IMR-90 (cell line): Measurements from ENCODE around the gene MACO1. TPM values are rescaled to one million over a fixed set of nuclear protein-coding genes. Genes with fewer than 3 reads are reported as not detected.
A peak's percentile ranks its signal among the peaks of the same experiment; 100 is the strongest.

ENCODE experiments used
- ATAC-seq: fragments of 200-7000 bp; cut with Tn5 transposase; 2 replicates; pipeline ENCODE4 v1.9.1; 2020; ENCODE audit warnings: low read depth, mild to moderate bottlenecking, moderate library complexity
- BruUV-seq: library from RNA; stranded (reverse); fragments of 400-500 nt; replicated peaks from 2 replicates; lab custom pipeline; 2021; lab: Mats Ljungman, UMichigan
- CTCF ChIA-PET: fragments of 300-600 bp; formaldehyde crosslinking; extraction: SDS; loops from one replicate; lab custom pipeline; 2021; ENCODE audit warnings: antibody characterized with exemption; lab: Yijun Ruan, JAX
- POLR2A ChIA-PET: fragments of 300-600 bp; sonication (Branson Sonifier 250); formaldehyde crosslinking; loops from one replicate; lab custom pipeline; 2022; ENCODE audit warnings: antibody characterized with exemption; ENCODE audit not compliant: unreplicated experiment; lab: Charles Lee
- DNase-seq: peaks from one replicate; pipeline ENCODE4 v3.0.0; 2013
- H2AFZ ChIP-seq: replicated peaks from 2 replicates; pipeline ENCODE3; 2013; ENCODE audit warnings: low read length, mild to moderate bottlenecking; ENCODE audit not compliant: poor library complexity
- H2AK5ac ChIP-seq: 2 replicates; pipeline ENCODE4 v1.6.1; 2013; ENCODE audit warnings: low read depth, low read length, inconsistent platforms
- H2AK9ac ChIP-seq: replicated peaks from 2 replicates; pipeline ENCODE3; 2013; ENCODE audit warnings: mild to moderate bottlenecking, low read depth, low read length, moderate library complexity; ENCODE audit not compliant: poor library complexity
- H2BK120ac ChIP-seq: 2 replicates; pipeline ENCODE4 v1.6.1; 2013; ENCODE audit warnings: low read depth, low read length, inconsistent platforms
- H2BK15ac ChIP-seq: 3 replicates; pipeline ENCODE4 v1.6.1; 2013; ENCODE audit warnings: low read depth, low read length, inconsistent platforms
- H2BK20ac ChIP-seq: 2 replicates; pipeline ENCODE4 v1.6.1; 2013; ENCODE audit warnings: low read depth, mild to moderate bottlenecking, inconsistent platforms, low read length, moderate library complexity
- H2BK5ac ChIP-seq: 2 replicates; pipeline ENCODE4 v1.6.1; 2013; ENCODE audit warnings: mild to moderate bottlenecking, low read depth, low read length, inconsistent platforms; ENCODE audit not compliant: poor library complexity, severe bottlenecking
- H3K14ac ChIP-seq: replicated peaks from 2 replicates; pipeline ENCODE4 v1.6.1; 2013; ENCODE audit warnings: low read depth, low read length, inconsistent platforms
- H3K18ac ChIP-seq: 2 replicates; pipeline ENCODE4 v1.6.1; 2013; ENCODE audit warnings: low read depth, low read length, control low read depth
- H3K23ac ChIP-seq: 2 replicates; pipeline ENCODE4 v1.6.1; 2013; ENCODE audit warnings: low read depth, low read length, inconsistent platforms
- H3K27ac ChIP-seq: 2 replicates; pipeline ENCODE4 v1.5.1; 2013; ENCODE audit warnings: mild to moderate bottlenecking, control low read depth, low read length; ENCODE audit not compliant: insufficient read depth
- H3K27me3 ChIP-seq: 2 replicates; pipeline ENCODE4 v1.6.1; 2013; ENCODE audit warnings: low read length; ENCODE audit not compliant: control insufficient read depth, insufficient read depth
- H3K36me3 ChIP-seq: 2 replicates; pipeline ENCODE4 v1.6.1; 2013; ENCODE audit warnings: low read length, mixed read lengths; ENCODE audit not compliant: control insufficient read depth, insufficient read depth
- H3K4ac ChIP-seq: 2 replicates; pipeline ENCODE4 v1.6.1; 2013; ENCODE audit warnings: low read depth, low read length, inconsistent platforms
- H3K4me1 ChIP-seq: 2 replicates; pipeline ENCODE4 v1.6.1; 2013; ENCODE audit warnings: low read length, mixed read lengths; ENCODE audit not compliant: control insufficient read depth, insufficient read depth
- H3K4me2 ChIP-seq: 2 replicates; pipeline ENCODE4 v1.6.1; 2013; ENCODE audit warnings: low read depth, mild to moderate bottlenecking, control low read depth, low read length, moderate library complexity
- H3K4me3 ChIP-seq: 2 replicates; pipeline ENCODE4 v1.5.1; 2013; ENCODE audit warnings: low read depth, mild to moderate bottlenecking, control low read depth, low read length, moderate library complexity; ENCODE audit not compliant: insufficient read depth
- H3K56ac ChIP-seq: 2 replicates; pipeline ENCODE4 v1.6.1; 2013; ENCODE audit warnings: low read length, inconsistent platforms; ENCODE audit not compliant: insufficient read depth; ENCODE audit errors: extremely low read depth
- H3K79me1 ChIP-seq, 2 experiments: 2 replicates each; pipeline ENCODE4 v1.6.1; 2013; ENCODE audit warnings: low read length in 2 of 2, inconsistent platforms in 1 of 2, low read depth in 1 of 2
- H3K9ac ChIP-seq: 2 replicates; pipeline ENCODE4 v1.6.1; 2013; ENCODE audit warnings: low read depth, low read length, control low read depth
- H3K9me1 ChIP-seq: 2 replicates; pipeline ENCODE4 v1.6.1; 2013; ENCODE audit warnings: low read length, inconsistent platforms; ENCODE audit not compliant: insufficient read depth
- H3K9me3 ChIP-seq: 2 replicates; pipeline ENCODE4 v1.6.1; 2013; ENCODE audit warnings: low read length; ENCODE audit not compliant: control insufficient read depth, insufficient read depth
- H4K20me1 ChIP-seq: 2 replicates; pipeline ENCODE4 v1.6.1; 2013; ENCODE audit warnings: low read length, inconsistent platforms; ENCODE audit not compliant: insufficient read depth
- H4K5ac ChIP-seq: 2 replicates; pipeline ENCODE4 v1.6.1; 2013; ENCODE audit warnings: mild to moderate bottlenecking, low read depth, low read length, control low read depth
- H4K8ac ChIP-seq, 2 experiments: 2 replicates each; pipeline ENCODE4 v1.6.1; 2013; ENCODE audit warnings: low read depth in 2 of 2, low read length in 2 of 2, control low read depth in 1 of 2, inconsistent platforms in 1 of 2
- H4K91ac ChIP-seq: 2 replicates; pipeline ENCODE4 v1.6.1; 2013; ENCODE audit warnings: low read depth, low read length, inconsistent platforms; ENCODE audit not compliant: insufficient read depth
- BHLHE40 ChIP-seq: fragments of 150-350 bp; IDR thresholded peaks from 2 replicates; pipeline ENCODE4 v1.6.1; 2016; ENCODE audit warnings: mild to moderate bottlenecking, low read depth, low read length
- CEBPB ChIP-seq: IDR thresholded peaks from 2 replicates; pipeline ENCODE4 v1.6.1; 2012; ENCODE audit warnings: low read depth, low read length, improper control_type of control experiment
- CTCF ChIP-seq: conservative IDR thresholded peaks from 2 replicates; pipeline ENCODE4 v1.5.1; 2012; ENCODE audit warnings: mild to moderate bottlenecking, low read depth, low read length, improper control_type of control experiment
- MAZ ChIP-seq: IDR thresholded peaks from 2 replicates; pipeline ENCODE4 v1.6.1; 2012; ENCODE audit warnings: low read depth, mild to moderate bottlenecking, low read length, improper control_type of control experiment, moderate library complexity, borderline replicate concordance
- RAD21 ChIP-seq: IDR thresholded peaks from 2 replicates; pipeline ENCODE4 v1.6.1; 2012; ENCODE audit warnings: low read length, improper control_type of control experiment
- RFX5 ChIP-seq: IDR thresholded peaks from 2 replicates; pipeline ENCODE4 v1.8.0; 2012; ENCODE audit warnings: low read depth, mild to moderate bottlenecking, low read length, moderate library complexity
- SMC3 ChIP-seq: fragments of 150-350 bp; IDR thresholded peaks from 2 replicates; pipeline ENCODE4 v1.6.1; 2016; ENCODE audit warnings: low read depth, mild to moderate bottlenecking, antibody characterized with exemption, low read length, moderate library complexity
- WGBS, 2 experiments: methylation state at CpG; one replicate each; pipeline versions ENCODE4 v1.1.5 to v1.1.7; 2013; ENCODE audit warnings: missing lambda C conversion rate in 2 of 2; ENCODE audit not compliant: insufficient read length in 1 of 2; ENCODE audit errors: extremely low coverage in 2 of 2; 5-methylcytosine and 5-hydroxymethylcytosine counted together
- dilution Hi-C: fragments of 300-500 bp; cut with HindIII; formaldehyde crosslinking; loops from one replicate; pipeline ENCODE4 v1.14.3; 2018; ENCODE audit warnings: low sequenced_read_pairs; ENCODE audit not compliant: unreplicated experiment
- in situ Hi-C: fragments of 300-500 bp; cut with MboI; formaldehyde crosslinking; loops from 3 replicates; pipeline ENCODE4 v1.14.3; 2019; ENCODE audit warnings: low sequenced_read_pairs, inconsistent platforms, mixed read lengths
- intact Hi-C: fragments of 100-400 bp; cut with micrococcal nuclease; formaldehyde crosslinking; loops from 2 replicates; pipeline ENCODE4 v1.10.0; 2022
- polyA plus RNA-seq, 3 experiments: library from polyadenylated mRNA; depleted of rRNA; stranded (reverse); fragments of >200 nt; gene quantifications; 2 replicates each; pipeline ENCODE4 v1.2.3, GENCODE V29; 2012; ENCODE audit warnings: low replicate concordance in 1 of 3
- total RNA-seq: library from RNA; depleted of rRNA; stranded (reverse); fragments of >200 nt; gene quantifications from 2 replicates; pipeline ENCODE4 v1.2.3, GENCODE V29; 2012

The MACO1 gene
- total and polyA plus RNA-seq, 2 of the 4 experiments (the other 2 are of a cell fraction), result 6.8 to 12.7 TPM

- Histone ChIP-seq H3K36me3 (peaks cover 2% of the 10 kb centered on the region; the same call in 1 of the 2 replicates), H3K18ac (no peak overlapping the region), H3K23ac (no peak overlapping the region), H3K27ac (no peak overlapping the region), H2BK20ac (no peak overlapping the region), H3K9ac (no peak overlapping the region), H3K79me1 (peaks cover 31 to 77% of the 10 kb centered on the region in 2 experiments), H2AK9ac (no peak overlapping the region), H2BK5ac (no peak overlapping the region), H4K8ac (no peak overlapping the region), H3K4me1 (no peaks in the 10 kb centered on the region; the same call in 1 of the 2 replicates), H3K9me3 (no peaks in the 10 kb centered on the region), H2BK120ac (no peak overlapping the region), H4K91ac (no peak overlapping the region), H4K20me1 (peaks cover 32% of the 10 kb centered on the region), H4K5ac (no peak overlapping the region), H3K27me3 (no peaks in the 10 kb centered on the region), H2BK15ac (no peak overlapping the region), H2AFZ (no peak overlapping the region), H3K56ac (no peak overlapping the region), H3K4ac (no peak overlapping the region), H3K4me3 (no peak overlapping the region), H2AK5ac (no peak overlapping the region), H3K4me2 (no peak overlapping the region), H3K9me1 (peaks cover 3% of the 10 kb centered on the region), H3K14ac (no peak overlapping the region)
- intact Hi-C loops, result no loop called here
- dilution Hi-C loops, result no loop called here
- TF ChIP-seq MAZ (no peak), CEBPB (no peak), SMC3 (peak; percentile 23), RAD21 (peak; percentile 41), RFX5 (no peak), BHLHE40 (no peak), CTCF (peak; percentile 40)
- ATAC-seq (peak; percentile 24; the same call in 1 of the 2 replicates), DNase-seq (peak; percentile 58)
- ChIA-PET POLR2A (no interaction called here), CTCF (no interaction called here)
- in situ Hi-C loops, result no loop called here
- BruUV-seq, result no TSS peak
- WGBS, 2 experiments, result 63% methylated on average over 1 of the region's 1 CpG; no CpG with 5 or more reads in 1 of the 2 experiments
These were observed 11.5 kb downstream of the MACO1 start for GRCh38 chr1:25442178-25442577.
